Activated T-cell treated with anti-CD3 and anti-CD28 coated beads for 24 hours (primary cell): ENCODE measurements around the gene OR13C5.
"Not testable (repeated sequence)": the region's sequence is repeated elsewhere in the genome, so short reads cannot be mapped to it uniquely, and the experiment has no call there.

Experiments
- DNase-seq: peaks from one replicate; pipeline ENCODE4 v3.0.0-alpha.2; 2020; ENCODE audit warnings: low read depth

Gene OR13C5

GRCh38 chr9:104599313-104599712 lies at the start of gene OR13C5:
OR13C5 (minus strand) TSS chr9:104599413; CDS start chr9:104599413, 0 bp downstream.
- not testable (repeated sequence) for DNase-seq

GRCh38 chr9:104635456-104635855 lies 36.2 kb upstream of the OR13C5 start:
- DNase-seq = no peak

GRCh38 chr9:104633976-104634520 lies 34.8 kb upstream of the OR13C5 start:
- DNase-seq = no peak

GRCh38 chr9:104625964-104626363 lies 26.8 kb upstream of the OR13C5 start:
- not testable (repeated sequence) for DNase-seq

- no peak for DNase-seq
Observed at GRCh38 chr9:104618104-104618503, 18.9 kb upstream of the OR13C5 start, which contains the start of gene OR13C9. OR13C9 (minus strand) TSS chr9:104618204; CDS start chr9:104618204, 0 bp downstream.

GRCh38 chr9:104617418-104617817 lies 18.2 kb upstream of the OR13C5 start:
- DNase-seq = no peak

- DNase-seq = no peak
Observed at GRCh38 chr9:104611213-104611612, 12.0 kb upstream of the OR13C5 start.

GRCh38 chr9:104608336-104608735 lies 9.1 kb upstream of the OR13C5 start:
- DNase-seq = no peak

GRCh38 chr9:104606152-104606551 lies 6.9 kb upstream of the OR13C5 start:
- DNase-seq = no peak

GRCh38 chr9:104605527-104605926 lies 6.3 kb upstream of the OR13C5 start, which contains the start of gene OR13C2:
OR13C2 (minus strand) TSS chr9:104605627; CDS start chr9:104605627, 0 bp downstream.
- not testable (repeated sequence) for DNase-seq

GRCh38 chr9:104604801-104605200 lies 5.6 kb upstream of the OR13C5 start:
- no peak for DNase-seq

GRCh38 chr9:104598749-104599148 lies 464 bp downstream of the OR13C5 start:
- DNase-seq = not testable (repeated sequence)

GRCh38 chr9:104589626-104590025 lies 9.6 kb downstream of the OR13C5 start:
- no peak for DNase-seq

- no peak for DNase-seq
Observed at GRCh38 chr9:104586496-104587180, 12.6 kb downstream of the OR13C5 start.

- no peak for DNase-seq
Observed at GRCh38 chr9:104580562-104580961, 18.7 kb downstream of the OR13C5 start.

GRCh38 chr9:104577263-104577662 lies 21.9 kb downstream of the OR13C5 start:
- DNase-seq = no peak

GRCh38 chr9:104575456-104575855 lies 23.8 kb downstream of the OR13C5 start:
- DNase-seq = no peak

GRCh38 chr9:104572612-104573011 lies 26.6 kb downstream of the OR13C5 start:
- DNase-seq = no peak

GRCh38 chr9:104568868-104569267 lies 30.3 kb downstream of the OR13C5 start, which contains the start of gene OR13C8:
OR13C8 (plus strand) TSS chr9:104569168; CDS start chr9:104569168, 0 bp downstream.
- DNase-seq = no peak

GRCh38 chr9:104564358-104564757 lies 34.9 kb downstream of the OR13C5 start:
- DNase-seq = no peak

GRCh38 chr9:104556830-104557634 lies 42.2 kb downstream of the OR13C5 start:
- no peak for DNase-seq

GRCh38 chr9:104555521-104555920 lies 43.7 kb downstream of the OR13C5 start:
- DNase-seq = no peak

- DNase-seq = no peak
Observed at GRCh38 chr9:104553261-104553660, 46.0 kb downstream of the OR13C5 start.
